Esophagus muscularis mucosa (tissue), 4 donors: Measurements from ENCODE around the gene LRRC25.

Source experiments
- CTCF ChIP-seq, 3 experiments: fragments of 200-600 bp in 2 of 3; fragments of 450-650 bp in 1 of 3; sonication (generic) in 2 of 3; IDR thresholded peaks; one replicate each; pipeline ENCODE4 v1.5.1; 2017 to 2019; ENCODE audit warnings: antibody characterized with exemption in 3 of 3, mild to moderate bottlenecking in 2 of 3, moderate library complexity in 1 of 3
- EP300 ChIP-seq: sonication (generic); formaldehyde crosslinking; IDR thresholded peaks from one replicate; pipeline ENCODE4 v1.6.1; 2017; ENCODE audit warnings: antibody characterized with exemption
- POLR2A ChIP-seq: fragments of 450-650 bp; IDR thresholded peaks from one replicate; pipeline ENCODE4 v1.6.1; 2017; ENCODE audit warnings: antibody characterized with exemption, moderate library complexity, mild to moderate bottlenecking, low read depth
- POLR2AphosphoS5 ChIP-seq, 2 donors: sonication (generic); formaldehyde crosslinking; IDR thresholded peaks; one replicate each; pipeline ENCODE4 v1.6.1; 2017; ENCODE audit warnings: antibody characterized with exemption in 2 of 2

DNA sequence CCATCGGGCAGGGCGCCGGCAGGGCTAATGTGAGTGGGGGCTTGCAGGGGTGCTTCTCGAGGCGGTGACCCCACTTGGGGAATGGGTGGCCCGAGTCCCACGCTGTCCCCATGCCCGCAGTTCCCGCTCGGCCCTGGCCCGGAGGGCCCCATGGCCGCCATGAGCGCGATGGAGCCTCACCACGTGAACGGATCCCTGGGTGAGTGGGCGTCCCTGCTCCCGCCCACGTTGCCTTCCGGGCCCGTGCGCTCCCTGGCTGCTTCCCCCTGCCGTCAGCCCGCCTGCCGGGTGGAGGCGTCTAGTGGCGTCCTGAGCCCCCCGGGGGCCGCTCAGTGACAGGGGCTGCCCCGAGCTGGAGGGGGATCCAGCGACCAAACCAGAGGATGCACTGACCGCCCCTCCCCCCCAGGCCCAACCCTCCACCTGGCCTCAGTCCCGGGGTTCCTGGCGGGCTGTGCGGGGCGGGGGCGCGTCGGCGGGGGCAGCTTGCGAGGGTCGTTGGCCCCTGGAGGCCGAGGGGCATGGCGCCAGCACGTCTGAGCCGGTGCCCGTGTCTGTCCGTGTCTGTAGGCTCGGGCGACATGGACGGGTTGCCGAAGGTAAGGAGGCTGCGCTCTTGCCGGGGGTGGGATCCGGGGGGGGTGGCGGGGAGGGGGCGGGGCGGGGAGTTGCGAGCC lies 35.7 kb upstream of the LRRC25 start:
- TF ChIP-seq CTCF (IDR thresholded peaks at IDR 0.05) = no peak
- TF ChIP-seq EP300 = no peak
- no peak for TF ChIP-seq POLR2A
- TF ChIP-seq POLR2AphosphoS5 (IDR thresholded peaks at IDR 0.05) = peak; percentile 15 to 25
